Measurements from ENCODE around the gene STRA8.

GRCh38 chr7:135272303-135272702 is 38.7 kb downstream of the STRA8 start:
- TF ChIP-seq CTCF (conservative IDR thresholded peaks at IDR 0.05) (no peak), EZH2 (IDR thresholded peaks at IDR 0.05; ENCODE audit: low read depth) (no peak)

All from PC-9 (cell line).